ENCODE results near the gene PCDH11Y. TPM values are rescaled to one million over a fixed set of nuclear protein-coding genes. Genes with fewer than 3 reads are reported as not detected.
"Not testable (repeated sequence)": the region's sequence is repeated elsewhere in the genome, so short reads cannot be mapped to it uniquely, and the experiment has no call there.

PCDH11Y gene
- total and polyA plus RNA-seq, 9 donors = 0.03 to 0.33 (median 0.10) TPM; not detected in 2

GRCh38 chrY:5324931-5325330, 324.8 kb downstream of the PCDH11Y start:
- not testable (repeated sequence) for H3K4me1 ChIP-seq (ENCODE audit: control insufficient read depth, insufficient read depth, low read length); DNase-seq; H3K36me3 ChIP-seq (ENCODE audit: control insufficient read depth, insufficient read depth, low read length); H3K9me3 ChIP-seq (replicated peaks; ENCODE audit: control insufficient read depth, low read depth, low read length); H3K27ac ChIP-seq (ENCODE audit: low read length); H3K27me3 ChIP-seq (ENCODE audit: control insufficient read depth, insufficient read depth, low read length); H3K4me3 ChIP-seq (ENCODE audit: low read length)
- no CpG with 5 or more reads among the region's 7 CpGs for WGBS (ENCODE audit: insufficient coverage)

GRCh38 chrY:5342220-5342619, 342.1 kb downstream of the PCDH11Y start:
- H3K36me3 ChIP-seq (ENCODE audit: control insufficient read depth, insufficient read depth, low read length); H3K4me1 ChIP-seq (ENCODE audit: control insufficient read depth, insufficient read depth, low read length); DNase-seq; H3K27ac ChIP-seq (ENCODE audit: low read length); H3K9me3 ChIP-seq (replicated peaks; ENCODE audit: control insufficient read depth, low read depth, low read length); H3K27me3 ChIP-seq (ENCODE audit: control insufficient read depth, insufficient read depth, low read length); H3K4me3 ChIP-seq (ENCODE audit: low read length): not testable (repeated sequence)
- WGBS (ENCODE audit: insufficient coverage) = no CpG with 5 or more reads among the region's 3 CpGs

GRCh38 chrY:5543705-5544104, 543.6 kb downstream of the PCDH11Y start:
- H3K4me3 ChIP-seq (ENCODE audit: low read length); H3K9me3 ChIP-seq (replicated peaks; ENCODE audit: control insufficient read depth, low read depth, low read length); H3K27me3 ChIP-seq (ENCODE audit: control insufficient read depth, insufficient read depth, low read length); H3K36me3 ChIP-seq (ENCODE audit: control insufficient read depth, insufficient read depth, low read length); H3K4me1 ChIP-seq (ENCODE audit: control insufficient read depth, insufficient read depth, low read length); H3K27ac ChIP-seq (ENCODE audit: low read length); DNase-seq: not testable (repeated sequence)

GRCh38 chrY:5638589-5638988, 638.5 kb downstream of the PCDH11Y start:
- not testable (repeated sequence) for H3K4me3 ChIP-seq (ENCODE audit: low read length); H3K27me3 ChIP-seq (ENCODE audit: control insufficient read depth, insufficient read depth, low read length); DNase-seq; H3K9me3 ChIP-seq (replicated peaks; ENCODE audit: control insufficient read depth, low read depth, low read length); H3K27ac ChIP-seq (ENCODE audit: low read length); H3K4me1 ChIP-seq (ENCODE audit: control insufficient read depth, insufficient read depth, low read length); H3K36me3 ChIP-seq (ENCODE audit: control insufficient read depth, insufficient read depth, low read length)
- WGBS (ENCODE audit: insufficient coverage) = no CpG with 5 or more reads among the region's 2 CpGs

GRCh38 chrY:5679265-5679664, 679.2 kb downstream of the PCDH11Y start:
- no CpG with 5 or more reads among the region's 2 CpGs for WGBS (ENCODE audit: insufficient coverage)
- H3K4me1 ChIP-seq (ENCODE audit: control insufficient read depth, insufficient read depth, low read length); H3K27me3 ChIP-seq (ENCODE audit: control insufficient read depth, insufficient read depth, low read length); H3K4me3 ChIP-seq (ENCODE audit: low read length); H3K27ac ChIP-seq (ENCODE audit: low read length); H3K36me3 ChIP-seq (ENCODE audit: control insufficient read depth, insufficient read depth, low read length); DNase-seq; H3K9me3 ChIP-seq (replicated peaks; ENCODE audit: control insufficient read depth, low read depth, low read length): not testable (repeated sequence)

- H3K27ac ChIP-seq (ENCODE audit: low read length); H3K4me3 ChIP-seq (ENCODE audit: low read length); H3K9me3 ChIP-seq (replicated peaks; ENCODE audit: control insufficient read depth, low read depth, low read length); H3K27me3 ChIP-seq (ENCODE audit: control insufficient read depth, insufficient read depth, low read length); H3K4me1 ChIP-seq (ENCODE audit: control insufficient read depth, insufficient read depth, low read length); H3K36me3 ChIP-seq (ENCODE audit: control insufficient read depth, insufficient read depth, low read length); DNase-seq: not testable (repeated sequence)
- WGBS (ENCODE audit: insufficient coverage) = no CpG with 5 or more reads among the region's 5 CpGs
Measured at GRCh38 chrY:5708727-5709126, 708.6 kb downstream of the PCDH11Y start.

GRCh38 chrY:5709788-5710381, 709.8 kb downstream of the PCDH11Y start:
- H3K27ac ChIP-seq (ENCODE audit: low read length); H3K9me3 ChIP-seq (replicated peaks; ENCODE audit: control insufficient read depth, low read depth, low read length); DNase-seq; H3K27me3 ChIP-seq (ENCODE audit: control insufficient read depth, insufficient read depth, low read length); H3K4me3 ChIP-seq (ENCODE audit: low read length); H3K4me1 ChIP-seq (ENCODE audit: control insufficient read depth, insufficient read depth, low read length); H3K36me3 ChIP-seq (ENCODE audit: control insufficient read depth, insufficient read depth, low read length): not testable (repeated sequence)
- WGBS (ENCODE audit: insufficient coverage) = no CpG with 5 or more reads among the region's 1 CpG

- not testable (repeated sequence) for DNase-seq; H3K4me3 ChIP-seq (ENCODE audit: low read length); H3K4me1 ChIP-seq (ENCODE audit: control insufficient read depth, insufficient read depth, low read length); H3K9me3 ChIP-seq (replicated peaks; ENCODE audit: control insufficient read depth, low read depth, low read length); H3K36me3 ChIP-seq (ENCODE audit: control insufficient read depth, insufficient read depth, low read length); H3K27ac ChIP-seq (ENCODE audit: low read length); H3K27me3 ChIP-seq (ENCODE audit: control insufficient read depth, insufficient read depth, low read length)
- WGBS (ENCODE audit: insufficient coverage) = no CpG with 5 or more reads among the region's 3 CpGs
Measured at GRCh38 chrY:5761403-5761802, 761.3 kb downstream of the PCDH11Y start.

- H3K36me3 ChIP-seq (ENCODE audit: control insufficient read depth, insufficient read depth, low read length); H3K4me3 ChIP-seq (ENCODE audit: low read length); H3K9me3 ChIP-seq (replicated peaks; ENCODE audit: control insufficient read depth, low read depth, low read length); H3K27ac ChIP-seq (ENCODE audit: low read length); H3K27me3 ChIP-seq (ENCODE audit: control insufficient read depth, insufficient read depth, low read length); H3K4me1 ChIP-seq (ENCODE audit: control insufficient read depth, insufficient read depth, low read length); DNase-seq: not testable (repeated sequence)
- no CpG with 5 or more reads among the region's 1 CpG for WGBS (ENCODE audit: insufficient coverage)
Measured at GRCh38 chrY:5776485-5776884, 776.4 kb downstream of the PCDH11Y start.
